ENCODE data around the gene ZNF296.
A peak's percentile ranks its signal among the peaks of the same experiment; 100 is the strongest.

ZNF296 gene

DNA sequence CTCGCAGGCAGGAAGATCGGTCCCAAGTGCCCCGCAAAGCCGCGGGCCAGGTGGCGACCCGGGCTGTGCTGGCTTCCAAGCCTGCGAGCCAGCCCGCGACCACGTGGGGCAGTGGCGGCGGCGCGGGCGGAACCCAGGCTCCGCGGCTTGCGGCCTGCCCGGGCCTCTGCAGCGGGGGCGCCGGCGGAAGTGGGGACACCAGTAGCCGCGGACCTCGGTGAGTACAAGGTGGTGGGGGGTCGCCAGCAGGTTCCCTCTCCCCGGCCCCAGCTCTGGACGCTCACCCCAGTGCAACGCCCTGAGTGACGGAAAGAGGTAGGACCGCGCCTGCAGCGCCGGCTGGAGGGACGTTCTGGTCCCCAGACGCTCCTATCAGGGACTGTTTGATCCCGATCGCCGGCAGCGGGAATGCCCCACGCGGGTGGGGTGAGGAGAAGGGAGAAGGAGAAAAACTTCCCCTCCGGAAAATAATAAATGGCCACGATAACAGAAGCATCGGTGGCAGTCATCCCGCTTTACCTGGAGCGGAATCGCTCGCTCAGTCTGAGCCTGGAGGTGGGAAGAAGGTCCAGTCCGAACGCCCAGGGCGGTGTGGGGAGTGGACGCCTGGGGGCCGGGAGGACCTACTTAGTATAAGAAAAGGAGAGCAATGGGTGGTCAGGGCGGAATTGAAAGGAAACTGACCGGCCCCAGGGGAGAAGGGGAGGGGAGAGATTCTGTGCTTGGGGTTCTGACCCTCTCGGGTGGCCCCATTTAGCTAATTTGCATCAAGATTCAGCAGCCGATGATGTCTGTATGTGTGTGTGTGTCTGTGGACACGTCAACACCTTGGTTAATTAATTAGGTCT is 3.0 kb upstream of the ZNF296 start, which contains the start of gene GEMIN7:
TSS of gene GEMIN7 (plus strand) at position 198 of the 848 bp plus-strand sequence. CDS start 10,855 bp downstream, outside the sequence.
- DNase-seq: peak; percentile 91

DNA sequence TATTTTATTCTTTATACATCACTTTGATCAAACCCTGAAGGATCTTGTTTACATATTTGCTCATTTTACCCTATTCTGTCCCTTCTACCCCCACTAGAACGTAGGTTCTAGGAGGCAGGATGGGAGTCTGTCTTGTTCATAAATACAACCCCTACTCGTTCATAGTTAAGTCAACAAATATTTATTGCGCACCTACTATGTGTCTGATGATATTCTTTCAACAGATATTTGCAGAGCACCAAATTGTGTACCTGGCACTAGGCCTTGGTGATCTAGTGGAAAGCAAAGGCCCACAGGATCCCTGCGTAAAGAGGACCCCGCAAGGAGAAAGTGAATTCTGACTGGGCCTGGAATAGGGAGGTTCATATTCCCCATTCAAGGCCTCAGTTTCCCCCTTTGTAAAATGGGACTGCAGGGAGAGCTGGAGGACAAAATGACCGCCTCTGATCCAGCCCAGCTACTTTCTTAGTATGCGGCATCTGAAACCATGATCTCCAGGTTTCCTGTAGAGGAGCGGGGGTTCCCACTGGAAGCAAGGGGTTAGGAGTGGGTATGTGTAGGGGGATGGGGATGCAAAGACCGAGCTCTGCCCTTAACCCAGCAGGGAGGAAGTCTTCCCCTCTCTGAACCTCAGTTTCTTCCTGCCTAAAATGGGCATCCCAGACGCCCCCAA is 2.2 kb upstream of the ZNF296 start:
- DNase-seq: no peak

- peak; percentile 41 for DNase-seq
Observed at GRCh38 chr19:45076851-45077730, 813 bp upstream of the ZNF296 start.

DNA sequence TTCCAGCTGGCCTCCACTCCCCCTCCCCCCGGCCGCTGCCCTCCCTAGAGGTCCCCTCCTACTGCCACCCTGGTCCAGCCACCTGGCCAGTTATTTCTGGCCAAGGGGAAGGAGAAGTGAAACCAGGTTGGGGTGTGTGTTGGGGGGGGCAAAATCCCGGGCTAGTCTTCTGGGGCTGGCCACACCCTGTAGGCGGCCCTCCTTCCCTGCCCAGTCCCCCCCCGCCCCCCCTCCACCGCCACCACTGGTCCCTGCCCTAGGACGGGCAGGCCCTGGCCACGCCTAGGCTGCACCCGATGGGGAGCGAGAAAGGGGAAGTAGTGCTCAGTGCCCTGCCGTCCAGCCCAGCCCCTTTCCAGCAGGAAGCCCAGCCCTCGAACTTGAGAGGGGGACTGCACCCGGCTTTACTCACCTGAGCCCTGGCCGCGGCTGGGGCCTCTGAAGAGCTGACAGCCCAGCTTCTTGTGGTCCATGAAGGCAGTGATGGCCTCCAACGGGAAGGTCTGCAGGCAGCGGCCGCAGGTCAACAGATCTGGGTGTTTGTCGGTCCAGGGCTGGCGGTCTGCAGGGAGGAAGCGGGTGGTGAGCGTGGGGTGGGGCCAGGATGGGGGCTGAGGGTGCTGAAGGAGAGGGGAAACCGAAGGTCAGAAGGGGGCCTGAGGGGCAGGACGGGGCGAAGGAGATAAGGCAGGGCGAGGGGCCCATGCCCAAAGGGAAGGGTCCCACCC is 813 bp downstream of the ZNF296 start:
- peak; percentile 82 for DNase-seq

DNA sequence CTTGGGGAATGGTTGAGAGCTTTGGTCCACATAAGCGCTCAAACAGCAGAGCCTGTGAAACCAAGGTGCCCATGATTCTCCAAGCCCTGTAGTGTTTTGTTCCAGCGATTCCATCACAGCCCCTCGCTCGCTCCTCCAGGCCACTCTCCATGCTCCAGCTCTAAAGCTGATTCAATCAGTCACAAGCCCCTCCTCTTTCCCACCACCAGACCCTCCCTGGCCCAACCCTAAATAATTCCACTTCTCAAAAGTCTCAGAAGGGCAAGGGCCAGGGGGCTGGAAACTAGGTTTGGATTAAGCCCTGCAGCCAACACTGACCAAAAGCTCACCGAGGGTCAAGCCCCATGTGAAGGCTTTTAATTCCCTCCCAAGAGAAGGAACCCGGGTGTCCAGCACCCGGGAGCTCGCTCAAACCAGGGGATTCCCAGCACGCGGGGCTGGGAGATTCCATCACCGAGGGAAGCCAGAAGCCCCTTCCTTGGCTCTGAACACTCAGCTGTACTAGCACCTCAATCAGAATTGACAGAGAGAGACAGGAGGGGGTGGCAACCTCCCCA is 1.5 kb downstream of the ZNF296 start:
- peak; percentile 66 for DNase-seq

DNA sequence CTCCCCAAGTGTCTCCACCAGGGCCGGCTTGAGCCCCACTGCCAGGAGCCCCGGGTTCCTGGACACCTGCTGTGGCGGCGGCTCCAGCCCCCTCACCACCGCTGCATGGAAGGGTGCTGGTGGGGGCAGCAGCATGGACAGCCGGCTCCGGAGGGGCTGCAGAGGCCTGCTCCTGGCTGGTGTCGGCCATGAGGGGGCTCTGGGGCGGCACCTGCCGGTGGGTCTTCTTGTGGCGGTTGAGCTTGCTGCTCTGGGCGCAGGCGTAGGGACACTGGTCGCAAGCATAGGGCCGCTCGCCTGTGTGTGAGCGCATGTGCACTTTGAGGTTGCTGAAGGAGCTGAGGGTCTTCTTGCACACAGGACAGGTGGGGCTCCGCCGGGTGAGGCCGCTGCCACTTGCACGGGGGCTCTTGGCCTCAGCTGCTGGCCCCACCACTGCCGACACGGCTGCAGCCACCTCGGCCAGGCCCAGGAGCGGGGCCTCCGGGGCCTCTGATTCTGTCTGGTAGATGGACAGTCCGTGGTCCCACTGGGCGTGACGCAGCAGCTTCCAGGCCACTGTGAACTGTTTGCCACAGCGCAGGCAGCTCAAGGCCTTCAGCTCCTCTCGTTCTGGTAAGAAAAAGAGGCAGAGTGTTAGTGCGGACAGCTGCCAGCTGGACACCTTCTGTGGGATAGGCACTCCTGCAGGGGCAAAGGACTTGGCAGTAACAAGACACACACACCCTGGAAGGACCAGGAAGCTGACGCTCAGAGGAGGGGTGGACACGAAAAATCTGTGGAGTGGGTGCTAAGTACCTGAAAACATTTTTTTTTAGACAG is 4.1 kb downstream of the ZNF296 start:
- no peak for DNase-seq

GRCh38 chr19:45071545-45071938 is 4.7 kb downstream of the ZNF296 start:
- no peak for DNase-seq

GRCh38 chr19:45070861-45071544 is 5.3 kb downstream of the ZNF296 start:
- DNase-seq: peak; percentile 45

DNA sequence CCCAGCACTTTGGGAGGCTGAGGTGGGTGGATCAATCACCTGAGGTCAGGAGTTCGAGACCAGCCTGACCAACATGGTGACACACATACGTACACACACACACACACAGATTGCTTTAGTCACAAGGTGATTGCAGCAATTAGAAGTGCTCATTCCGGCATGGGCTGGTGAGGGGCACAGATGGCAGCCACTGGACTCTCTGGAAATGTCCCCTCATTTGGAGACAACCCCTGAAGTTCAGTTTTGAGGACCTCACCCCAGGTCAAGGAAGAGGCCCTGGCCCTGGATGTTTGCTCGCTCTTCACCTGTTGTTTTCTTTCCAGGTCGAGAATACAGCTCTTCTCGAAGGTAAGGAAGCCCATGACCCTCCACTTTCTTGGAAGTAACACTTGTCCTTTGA is 6.1 kb downstream of the ZNF296 start:
- no peak for DNase-seq

- peak; percentile 83 for DNase-seq
Observed at GRCh38 chr19:45069056-45069455, 7.2 kb downstream of the ZNF296 start.

DNA sequence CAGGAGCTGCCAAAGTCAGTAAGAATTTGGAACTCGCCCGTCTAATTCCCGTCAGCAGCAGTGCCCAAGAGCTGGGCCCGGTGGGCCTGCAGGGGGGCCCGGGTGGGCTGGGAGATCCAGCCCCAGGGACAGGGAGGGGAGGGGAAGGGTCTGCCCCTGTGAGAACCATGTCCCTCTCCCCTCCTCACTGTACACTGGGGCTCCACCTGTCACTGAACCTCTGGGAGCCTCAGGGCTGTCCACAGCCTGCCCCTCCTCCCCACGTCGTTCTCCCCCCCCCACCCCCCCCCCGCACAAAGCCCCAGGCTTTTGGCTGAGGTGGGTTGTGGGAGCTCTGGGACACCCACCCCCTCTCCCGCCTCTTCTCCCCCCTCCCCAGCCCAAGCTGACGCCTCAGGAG is 8.2 kb downstream of the ZNF296 start:
- DNase-seq: peak; percentile 45

GRCh38 chr19:45066921-45067661 is 9.2 kb downstream of the ZNF296 start:
- peak; percentile 56 for DNase-seq

DNA sequence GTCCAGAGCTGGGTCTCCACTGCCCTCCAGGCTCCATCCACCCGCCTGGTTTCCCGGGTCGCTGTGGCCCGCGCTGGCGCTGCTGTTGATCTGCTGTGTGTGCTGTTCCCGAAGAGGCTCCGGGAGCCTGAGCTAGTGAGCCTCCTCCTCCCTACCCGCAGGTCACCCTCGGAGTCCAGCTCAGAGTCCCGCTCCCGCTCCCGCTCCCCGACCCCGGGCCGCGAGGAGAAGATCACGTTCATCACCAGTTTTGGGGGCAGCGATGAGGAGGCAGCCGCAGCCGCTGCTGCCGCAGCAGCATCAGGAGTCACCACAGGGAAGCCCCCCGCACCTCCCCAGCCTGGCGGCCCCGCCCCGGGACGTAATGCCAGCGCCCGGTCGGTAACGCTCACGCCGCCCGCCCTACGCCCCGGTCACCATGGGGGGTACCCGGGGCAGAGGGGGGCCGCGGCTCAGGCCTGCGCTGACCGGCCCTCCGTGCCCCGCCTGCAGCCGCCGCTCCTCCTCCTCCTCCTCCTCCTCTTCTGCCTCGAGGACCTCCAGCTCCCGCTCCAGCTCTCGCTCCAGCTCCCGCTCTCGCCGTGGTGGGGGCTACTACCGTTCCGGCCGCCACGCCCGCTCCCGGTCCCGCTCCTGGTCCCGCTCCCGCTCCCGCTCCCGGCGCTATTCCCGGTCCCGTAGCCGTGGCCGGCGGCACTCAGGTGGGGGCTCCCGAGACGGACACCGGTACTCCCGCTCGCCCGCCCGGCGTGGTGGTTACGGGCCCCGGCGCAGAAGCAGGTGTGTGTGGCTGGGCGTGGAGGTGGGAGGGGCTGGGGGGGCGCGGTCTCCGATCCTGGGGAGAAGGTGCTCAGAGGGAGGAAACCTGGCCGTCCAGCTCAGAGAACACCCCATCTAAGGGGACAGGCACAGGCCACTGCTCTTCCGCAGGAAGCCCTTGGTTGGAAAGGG is 12.2 kb downstream of the ZNF296 start:
- no peak for DNase-seq

GRCh38 chr19:45061965-45062364 is 14.3 kb downstream of the ZNF296 start:
- DNase-seq: no peak

- DNase-seq: peak; percentile 92
Observed at GRCh38 chr19:45059258-45059965, 16.9 kb downstream of the ZNF296 start.

DNA sequence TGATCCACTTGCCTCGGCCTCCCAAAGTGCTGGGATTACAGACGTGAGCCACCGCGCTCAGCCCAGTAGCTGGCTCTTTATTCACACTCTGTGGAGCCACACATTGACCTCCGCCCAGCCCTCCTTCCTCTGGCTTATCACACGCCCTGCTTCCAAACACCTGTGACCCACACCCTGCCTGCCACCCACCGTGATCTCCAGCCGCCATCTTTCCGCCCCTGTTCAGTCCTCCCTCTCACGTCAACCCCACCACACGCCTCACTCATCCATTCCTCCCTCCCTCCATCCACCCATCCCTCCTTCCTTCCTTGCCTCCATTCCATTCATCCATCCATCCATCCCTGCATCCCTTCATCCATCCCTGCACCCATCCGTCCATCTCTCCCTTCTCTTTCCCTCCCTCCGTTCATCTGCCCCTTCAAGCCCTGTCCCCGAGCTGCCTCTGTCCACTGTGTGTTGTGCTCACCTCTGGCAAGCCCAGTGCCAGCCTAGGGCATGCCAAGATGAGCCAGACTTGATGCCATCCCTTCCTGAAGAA is 17.6 kb downstream of the ZNF296 start:
- DNase-seq: no peak

DNA sequence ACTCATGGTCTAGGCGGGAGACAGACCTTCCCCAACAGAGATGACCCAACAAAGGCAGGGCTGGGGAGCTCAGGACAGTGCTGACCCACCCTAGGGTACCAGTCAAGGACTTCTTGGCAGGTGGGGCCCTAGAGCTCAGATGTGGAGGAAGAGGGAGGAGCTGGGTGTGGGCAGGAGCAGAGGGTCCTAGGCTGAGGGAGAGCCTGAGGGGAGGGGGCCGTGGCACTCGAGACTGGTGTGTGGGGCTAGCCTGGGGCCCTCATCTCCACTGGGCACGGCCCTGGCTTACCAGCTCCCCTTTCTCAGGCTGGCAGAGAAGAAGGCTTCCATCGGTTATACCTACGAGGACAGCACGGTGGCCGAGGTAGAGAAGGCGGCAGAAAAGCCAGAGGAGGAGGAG is 18.8 kb downstream of the ZNF296 start:
- DNase-seq: peak; percentile 40

GRCh38 chr19:45056831-45057230 is 19.4 kb downstream of the ZNF296 start:
- DNase-seq: peak; percentile 36
